GM18508 (cell line): ENCODE data around the gene LSAMP.

Source experiments
- ATAC-seq: cut with Tn5 transposase; IDR thresholded peaks from one replicate; pipeline ENCODE4 v1.9.1; 2021; ENCODE audit warnings: moderate number of reproducible peaks; ENCODE audit not compliant: insufficient read depth, unreplicated experiment

Gene LSAMP

GRCh38 chr3:116433552-116433951 lies 11.7 kb downstream of the LSAMP start:
- ATAC-seq: no peak

- no peak for ATAC-seq
Observed at GRCh38 chr3:116432795-116433194, 12.5 kb downstream of the LSAMP start.

- no peak for ATAC-seq
Observed at GRCh38 chr3:116429479-116430269, 15.6 kb downstream of the LSAMP start.

- ATAC-seq: no peak
Observed at GRCh38 chr3:116426036-116426435, 19.3 kb downstream of the LSAMP start.

GRCh38 chr3:116425126-116425525 lies 20.2 kb downstream of the LSAMP start:
- no peak for ATAC-seq

- ATAC-seq: no peak
Observed at GRCh38 chr3:116423945-116424344, 21.3 kb downstream of the LSAMP start.

- no peak for ATAC-seq
Observed at GRCh38 chr3:116423374-116423773, 21.9 kb downstream of the LSAMP start.

GRCh38 chr3:116417151-116417550 lies 28.1 kb downstream of the LSAMP start:
- ATAC-seq: no peak

GRCh38 chr3:116413319-116413718 lies 32.0 kb downstream of the LSAMP start:
- no peak for ATAC-seq

GRCh38 chr3:116408473-116408872 lies 36.8 kb downstream of the LSAMP start:
- ATAC-seq: no peak

GRCh38 chr3:116405231-116405630 lies 40.1 kb downstream of the LSAMP start:
- no peak for ATAC-seq

GRCh38 chr3:116399701-116400226 lies 45.5 kb downstream of the LSAMP start:
- ATAC-seq: no peak

- ATAC-seq: no peak
Observed at GRCh38 chr3:116394365-116394764, 50.9 kb downstream of the LSAMP start.

- no peak for ATAC-seq
Observed at GRCh38 chr3:116393199-116393598, 52.1 kb downstream of the LSAMP start.

GRCh38 chr3:116392291-116392690 lies 53.0 kb downstream of the LSAMP start:
- ATAC-seq: no peak

- no peak for ATAC-seq
Observed at GRCh38 chr3:116391296-116392201, 53.7 kb downstream of the LSAMP start.

- no peak for ATAC-seq
Observed at GRCh38 chr3:116390318-116390717, 55.0 kb downstream of the LSAMP start.

GRCh38 chr3:116388867-116389385 lies 56.4 kb downstream of the LSAMP start:
- ATAC-seq: no peak

GRCh38 chr3:116386168-116386567 lies 59.1 kb downstream of the LSAMP start:
- no peak for ATAC-seq

GRCh38 chr3:116384717-116385116 lies 60.6 kb downstream of the LSAMP start:
- ATAC-seq: no peak

GRCh38 chr3:116378077-116378476 lies 67.2 kb downstream of the LSAMP start:
- no peak for ATAC-seq
